ENCODE data around the gene GPATCH2L. TPM values are rescaled to one million over a fixed set of nuclear protein-coding genes. Genes with fewer than 3 reads are reported as not detected.

The GPATCH2L gene
- total and polyA plus RNA-seq, 2 of the 13 experiments (the other 11 are each of a cell fraction or from before 2014, with no cell fraction given), result 14.4 to 29.0 TPM

- ATAC-seq (peak; percentile 94), DNase-seq (ENCODE audit: low spot score) (peak; percentile 60), FAIRE-seq (no peak)
- intact Hi-C loops (cut with micrococcal nuclease; ENCODE audit: unreplicated experiment) (no loop called here), in situ Hi-C loops (cut with HindIII; ENCODE audit: extremely low pct_ligation_motif_present, low pct_unique_long_range_greater_than_20kb) (no loop called here)
- peak overlapping the region; percentile 57 for H3K27ac ChIP-seq (ENCODE audit: extremely low read length, insufficient read depth, low read length)
- peaks cover 48% of the 10 kb centered on the region for H3K79me2 ChIP-seq (ENCODE audit: insufficient read depth, low read length)
- peak overlapping the region; percentile 83 to 98 (median 97) for H3K4me3 ChIP-seq (replicated peaks in 1 of 3; ENCODE audit: insufficient read depth in 1 of 3, low read depth in 2 of 3, low read length in 3 of 3)
- H3K4me2 ChIP-seq (ENCODE audit: low read depth, low read length), result peak overlapping the region; percentile 91
- peak overlapping the region; percentile 91 for H3K9ac ChIP-seq (ENCODE audit: insufficient read depth, low read depth, low read length)
- CTCF ChIA-PET (ENCODE audit: low intra/inter-chr PET ratio, low total read pairs), result no interaction called here
- WGBS (ENCODE audit: low lambda C conversion rate), result 2% methylated on average over 17 of the region's 17 CpGs
- no TSS peak for BruUV-seq (replicated peaks)
- peaks cover 47% of the 10 kb centered on the region for H3K4me1 ChIP-seq (ENCODE audit: insufficient read depth, low read length)
- H4K20me1 ChIP-seq (ENCODE audit: insufficient read depth, low read length), result peaks cover 30% of the 10 kb centered on the region; the same call in 1 of the 2 replicates
- no peaks in the 10 kb centered on the region; a peak in 1 of 5 replicates for H3K27me3 ChIP-seq (ENCODE audit: control insufficient read depth in 1 of 2, insufficient read depth in 2 of 2, low read length in 2 of 2)
- H2AFZ ChIP-seq (ENCODE audit: low read length), result no peak overlapping the region
- H3K9me3 ChIP-seq (ENCODE audit: low read length), result no peaks in the 10 kb centered on the region; the same call in 1 of the 2 replicates
- POLR2A ChIA-PET, result no interaction called here
- peaks cover 9 to 14% of the 10 kb centered on the region in 2 experiments; a peak in 4 of 5 replicates for H3K36me3 ChIP-seq (replicated peaks in 1 of 2; ENCODE audit: control insufficient read depth in 1 of 2, insufficient read depth in 2 of 2, low read length in 2 of 2)
- TF ChIP-seq EP300 (IDR thresholded peaks at IDR 0.05; ENCODE audit: low read depth in 2 of 2, low read length in 2 of 2), result no peak
- TF ChIP-seq EP300 (CRISPR knock-in tag; IDR thresholded peaks at IDR 0.05; ENCODE audit: borderline replicate concordance), result no peak
- TF ChIP-seq ZNF326 (CRISPR knock-in tag; IDR thresholded peaks at IDR 0.05; ENCODE audit: borderline replicate concordance), result no peak
- no peak; the same call in 1 of the 2 replicates for TF ChIP-seq ZNF292 (CRISPR knock-in tag; IDR thresholded peaks at IDR 0.05; ENCODE audit: borderline replicate concordance, low read depth)
- TF ChIP-seq AFF4 (CRISPR knock-in tag; IDR thresholded peaks at IDR 0.05), result no peak
- TF ChIP-seq ZNF317 (CRISPR knock-in tag; IDR thresholded peaks at IDR 0.05), result no peak
- TF ChIP-seq HIC2 (CRISPR knock-in tag; IDR thresholded peaks at IDR 0.05; ENCODE audit: low read depth), result no peak
- TF ChIP-seq ZNF33A (CRISPR knock-in tag; IDR thresholded peaks at IDR 0.05; ENCODE audit: borderline replicate concordance), result no peak
- TF ChIP-seq ZNF652 (CRISPR knock-in tag; IDR thresholded peaks at IDR 0.05; ENCODE audit: borderline replicate concordance, low read depth), result no peak
- TF ChIP-seq ZMAT5 (CRISPR knock-in tag; IDR thresholded peaks at IDR 0.05; ENCODE audit: borderline replicate concordance, low read depth), result no peak
- no peak for TF ChIP-seq NR3C1 (CRISPR knock-in tag; IDR thresholded peaks at IDR 0.05)
- no peak for TF ChIP-seq FOXK1 (CRISPR knock-in tag; IDR thresholded peaks at IDR 0.05; ENCODE audit: borderline replicate concordance, low read depth)
- no peak for TF ChIP-seq ZNF44 (CRISPR knock-in tag; IDR thresholded peaks at IDR 0.05)
- no peak for TF ChIP-seq PAXIP1 (CRISPR knock-in tag; conservative IDR thresholded peaks at IDR 0.05)
- no peak for TF ChIP-seq SMYD3 (CRISPR knock-in tag; IDR thresholded peaks at IDR 0.05)
- no peak for TF ChIP-seq SNRNP70 (IDR thresholded peaks at IDR 0.05; ENCODE audit: low read depth, low read length)
Observed at GRCh38 chr14:76152333-76152681, 585 bp downstream of the GPATCH2L start.
